HG03025 (cell line): ENCODE results near the gene GGT1.
A peak's percentile ranks its signal among the peaks of the same experiment; 100 is the strongest.
"Not testable (repeated sequence)": the region's sequence is repeated elsewhere in the genome, so short reads cannot be mapped to it uniquely, and the experiment has no call there.

Source experiments
- ATAC-seq: cut with Tn5 transposase; IDR thresholded peaks from one replicate; pipeline ENCODE4 v1.9.1; 2021; ENCODE audit warnings: mild to moderate bottlenecking, moderate library complexity; ENCODE audit not compliant: unreplicated experiment, low FRiP score

Gene GGT1

GRCh38 chr22:24602847-24603769 is at the start of gene GGT1:
GGT1 (plus strand) TSS chr22:24603193; CDS start chr22:24611082, 7,889 bp downstream.
- ATAC-seq, result not testable (repeated sequence)

- no peak for ATAC-seq
Measured at GRCh38 chr22:24553597-24554312, 49.2 kb upstream of the GGT1 start.

- ATAC-seq, result peak; percentile 8
Measured at GRCh38 chr22:24554313-24555164, 48.5 kb upstream of the GGT1 start, which contains the start of gene GUCD1. GUCD1 (minus strand) TSS chr22:24555138; CDS start chr22:24554991, 147 bp downstream.

GRCh38 chr22:24555165-24556039 is 47.6 kb upstream of the GGT1 start, which contains the start of gene SNRPD3:
SNRPD3 (plus strand) TSS chr22:24555999; CDS start chr22:24557675, 1,676 bp downstream.
- ATAC-seq, result peak; percentile 72

- ATAC-seq, result no peak
Measured at GRCh38 chr22:24559471-24559870, 43.5 kb upstream of the GGT1 start.

- no peak for ATAC-seq
Measured at GRCh38 chr22:24563246-24563645, 39.7 kb upstream of the GGT1 start.

GRCh38 chr22:24564376-24565058 is 38.5 kb upstream of the GGT1 start:
- ATAC-seq, result no peak

- ATAC-seq, result no peak
Measured at GRCh38 chr22:24565077-24565476, 37.9 kb upstream of the GGT1 start.

GRCh38 chr22:24566899-24567511 is 36.0 kb upstream of the GGT1 start:
- no peak for ATAC-seq

- no peak for ATAC-seq
Measured at GRCh38 chr22:24567668-24568067, 35.3 kb upstream of the GGT1 start.

- ATAC-seq, result no peak
Measured at GRCh38 chr22:24571266-24571665, 31.7 kb upstream of the GGT1 start.

GRCh38 chr22:24576778-24577177 is 26.2 kb upstream of the GGT1 start:
- ATAC-seq, result no peak

- ATAC-seq, result no peak
Measured at GRCh38 chr22:24578355-24579257, 24.4 kb upstream of the GGT1 start.

GRCh38 chr22:24579258-24579601 is 23.8 kb upstream of the GGT1 start:
- ATAC-seq, result no peak

- no peak for ATAC-seq
Measured at GRCh38 chr22:24580276-24580675, 22.7 kb upstream of the GGT1 start.

- no peak for ATAC-seq
Measured at GRCh38 chr22:24582056-24582814, 20.8 kb upstream of the GGT1 start.
